Astrocyte (in vitro differentiated cells and primary cell): ENCODE measurements around the gene MYZAP. TPM values are rescaled to one million over a fixed set of nuclear protein-coding genes. Genes with fewer than 3 reads are reported as not detected.

Experiments
- DNase-seq: peaks from one replicate; pipeline ENCODE4 v3.0.0-alpha.2; 2010; ENCODE audit warnings: low read depth
- FAIRE-seq: peaks from 2 replicates; lab custom pipeline; 2011; peaks lifted over from hg19 to GRCh38; lab: Jason Lieb, UNC
- H2AFZ ChIP-seq: 2 replicates; pipeline ENCODE4 v1.6.0; 2012; ENCODE audit warnings: low read depth, low read length, inconsistent platforms
- H3K27ac ChIP-seq: 2 replicates; pipeline ENCODE4 v1.5.1; 2011; ENCODE audit warnings: low read depth, low read length, inconsistent platforms
- H3K27me3 ChIP-seq: 2 replicates; pipeline ENCODE4 v1.6.0; 2011; ENCODE audit warnings: low read length, inconsistent platforms; ENCODE audit not compliant: insufficient read depth
- H3K36me3 ChIP-seq: 2 replicates; pipeline ENCODE4 v1.5.1; 2011; ENCODE audit warnings: low read length, inconsistent platforms; ENCODE audit not compliant: insufficient read depth
- H3K4me1 ChIP-seq: 2 replicates; pipeline ENCODE4 v1.5.1; 2011; ENCODE audit warnings: low read length, inconsistent platforms; ENCODE audit not compliant: insufficient read depth
- H3K4me2 ChIP-seq: 2 replicates; pipeline ENCODE4 v1.6.0; 2012; ENCODE audit warnings: low read length, inconsistent platforms
- H3K4me3 ChIP-seq: 2 replicates; pipeline ENCODE4 v1.5.1; 2011; ENCODE audit warnings: low read depth, mild to moderate bottlenecking, low read length, inconsistent platforms; ENCODE audit not compliant: insufficient read depth
- H3K79me2 ChIP-seq: 2 replicates; pipeline ENCODE4 v1.6.0; 2012; ENCODE audit warnings: mild to moderate bottlenecking, low read length, inconsistent platforms; ENCODE audit not compliant: insufficient read depth
- H3K9ac ChIP-seq: 2 replicates; pipeline ENCODE4 v1.6.0; 2012; ENCODE audit warnings: mild to moderate bottlenecking, low read length, inconsistent platforms
- H3K9me3 ChIP-seq: 2 replicates; pipeline ENCODE4 v1.5.1; 2012; ENCODE audit warnings: low read depth, mild to moderate bottlenecking, low read length, inconsistent platforms; ENCODE audit not compliant: insufficient read depth
- H4K20me1 ChIP-seq: 2 replicates; pipeline ENCODE4 v1.6.0; 2012; ENCODE audit warnings: low read length, inconsistent platforms; ENCODE audit not compliant: insufficient read depth
- H3K27ac Mint-ChIP-seq: one replicate; pipeline ENCODE4 v1.8.0; 2021; ENCODE audit warnings: mild to moderate bottlenecking, mixed read lengths; ENCODE audit not compliant: unreplicated experiment
- H3K27me3 Mint-ChIP-seq: one replicate; pipeline ENCODE4 v1.8.0; 2021; ENCODE audit warnings: low read depth, mixed read lengths; ENCODE audit not compliant: unreplicated experiment
- H3K36me3 Mint-ChIP-seq: one replicate; pipeline ENCODE4 v1.8.0; 2021; ENCODE audit warnings: low read depth, mixed read lengths; ENCODE audit not compliant: unreplicated experiment
- H3K4me1 Mint-ChIP-seq: one replicate; pipeline ENCODE4 v1.8.0; 2021; ENCODE audit warnings: low read depth, mixed read lengths; ENCODE audit not compliant: unreplicated experiment
- H3K4me3 Mint-ChIP-seq: one replicate; pipeline ENCODE4 v1.8.0; 2021; ENCODE audit warnings: mild to moderate bottlenecking, moderate library complexity, mixed read lengths; ENCODE audit not compliant: unreplicated experiment
- H3K9me3 Mint-ChIP-seq: one replicate; pipeline ENCODE4 v1.8.0; 2021; ENCODE audit warnings: mild to moderate bottlenecking, mixed read lengths; ENCODE audit not compliant: unreplicated experiment
- EZH2 ChIP-seq: IDR thresholded peaks from 2 replicates; pipeline ENCODE4 v1.6.1; 2012; ENCODE audit warnings: mild to moderate bottlenecking, low read length, inconsistent platforms; ENCODE audit not compliant: insufficient read depth
- total RNA-seq: library from RNA; stranded (reverse); gene quantifications from 2 replicates; pipeline ENCODE4 v1.2.1, GENCODE V29; 2021
- TF ChIP-seq, protein P1 (sequence below): IDR thresholded peaks from 2 replicates; pipeline ENCODE4 v1.5.1; 2011; ENCODE audit warnings: low read depth, mild to moderate bottlenecking, inconsistent platforms, low read length, moderate library complexity; ENCODE audit not compliant: insufficient read depth

Gene MYZAP
- total RNA-seq, 1 donor from 2014 or later: 0.41 TPM

DNA sequence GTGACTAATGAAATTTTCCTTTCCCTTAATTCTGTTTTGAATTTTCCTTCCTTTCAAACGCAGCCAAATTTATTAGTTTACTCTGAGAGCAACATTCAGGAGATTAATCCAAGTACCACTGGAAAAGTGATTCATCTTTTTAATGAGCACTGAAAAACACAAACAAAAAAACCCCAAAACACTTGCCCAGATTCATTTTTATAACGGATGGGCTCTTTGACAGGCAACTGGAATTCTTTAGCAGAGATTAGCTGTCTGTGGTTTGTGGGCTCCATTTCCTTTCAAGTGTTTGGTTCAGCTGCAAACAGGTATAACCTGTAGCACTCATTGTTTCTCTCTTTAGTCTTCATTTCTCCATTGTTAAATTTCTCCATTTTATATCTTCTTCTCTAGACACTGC is 111.7 kb downstream of the MYZAP start:
- Histone ChIP-seq H3K4me1 (peaks cover 5% of the 10 kb centered on the region), H3K4me3 (no peak overlapping the region), H2AFZ (no peak overlapping the region), H3K79me2 (peaks cover 19% of the 10 kb centered on the region), H3K36me3 (no peaks in the 10 kb centered on the region), H3K27me3 (no peaks in the 10 kb centered on the region), H3K9me3 (no peaks in the 10 kb centered on the region), H3K4me2 (no peak overlapping the region), H3K27ac (no peak overlapping the region), H4K20me1 (no peaks in the 10 kb centered on the region), H3K9ac (no peak overlapping the region)
- TF ChIP-seq, protein P1, sequence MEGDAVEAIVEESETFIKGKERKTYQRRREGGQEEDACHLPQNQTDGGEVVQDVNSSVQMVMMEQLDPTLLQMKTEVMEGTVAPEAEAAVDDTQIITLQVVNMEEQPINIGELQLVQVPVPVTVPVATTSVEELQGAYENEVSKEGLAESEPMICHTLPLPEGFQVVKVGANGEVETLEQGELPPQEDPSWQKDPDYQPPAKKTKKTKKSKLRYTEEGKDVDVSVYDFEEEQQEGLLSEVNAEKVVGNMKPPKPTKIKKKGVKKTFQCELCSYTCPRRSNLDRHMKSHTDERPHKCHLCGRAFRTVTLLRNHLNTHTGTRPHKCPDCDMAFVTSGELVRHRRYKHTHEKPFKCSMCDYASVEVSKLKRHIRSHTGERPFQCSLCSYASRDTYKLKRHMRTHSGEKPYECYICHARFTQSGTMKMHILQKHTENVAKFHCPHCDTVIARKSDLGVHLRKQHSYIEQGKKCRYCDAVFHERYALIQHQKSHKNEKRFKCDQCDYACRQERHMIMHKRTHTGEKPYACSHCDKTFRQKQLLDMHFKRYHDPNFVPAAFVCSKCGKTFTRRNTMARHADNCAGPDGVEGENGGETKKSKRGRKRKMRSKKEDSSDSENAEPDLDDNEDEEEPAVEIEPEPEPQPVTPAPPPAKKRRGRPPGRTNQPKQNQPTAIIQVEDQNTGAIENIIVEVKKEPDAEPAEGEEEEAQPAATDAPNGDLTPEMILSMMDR: no peak
- TF ChIP-seq EZH2: no peak
- Mint-ChIP-seq H3K4me3 (no peak overlapping the region), H3K27me3 (peaks cover 9% of the 10 kb centered on the region), H3K4me1 (peaks cover 5% of the 10 kb centered on the region), H3K27ac (no peak overlapping the region), H3K36me3 (no peaks in the 10 kb centered on the region), H3K9me3 (no peaks in the 10 kb centered on the region)
- peak; percentile 48 for DNase-seq
- no peak for FAIRE-seq

DNA sequence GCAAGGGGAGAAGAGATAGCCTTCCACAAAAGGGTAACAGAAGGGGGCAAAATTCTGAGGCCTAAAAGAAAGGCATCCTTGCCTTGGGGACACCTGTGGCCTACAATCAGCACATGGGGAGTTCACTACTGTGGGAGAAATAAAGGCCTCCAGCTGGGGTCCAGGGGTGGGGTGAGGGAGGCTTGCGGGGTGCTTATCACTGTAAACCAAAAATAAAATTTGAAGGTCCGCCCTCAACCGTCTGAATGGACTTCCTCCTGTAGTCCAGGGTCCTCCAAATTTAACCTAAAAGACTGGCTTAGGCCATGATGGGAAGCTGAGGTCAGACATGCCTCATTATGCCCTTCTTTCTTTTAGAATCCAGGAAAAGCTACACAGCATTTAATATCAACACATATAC is 112.7 kb downstream of the MYZAP start:
- H3K4me1 ChIP-seq: peaks cover 5% of the 10 kb centered on the region
- DNase-seq: no peak
- Mint-ChIP-seq H3K27me3 (peaks cover 9% of the 10 kb centered on the region), H3K4me1 (peaks cover 7% of the 10 kb centered on the region), H3K4me3 (no peak overlapping the region), H3K9me3 (no peaks in the 10 kb centered on the region), H3K27ac (no peak overlapping the region), H3K36me3 (peaks cover 5% of the 10 kb centered on the region)
- no peak overlapping the region for H2AFZ ChIP-seq
- no peak overlapping the region for H3K4me3 ChIP-seq
- no peaks in the 10 kb centered on the region for H3K9me3 ChIP-seq
- H3K27ac ChIP-seq: no peak overlapping the region
- H3K4me2 ChIP-seq: no peak overlapping the region
- H3K27me3 ChIP-seq: no peaks in the 10 kb centered on the region
- TF ChIP-seq, protein P1: no peak
- no peak for TF ChIP-seq EZH2
- H3K9ac ChIP-seq: no peak overlapping the region
- no peak for FAIRE-seq
- H4K20me1 ChIP-seq: peaks cover 3% of the 10 kb centered on the region
- peaks cover 29% of the 10 kb centered on the region for H3K79me2 ChIP-seq
- no peaks in the 10 kb centered on the region for H3K36me3 ChIP-seq

DNA sequence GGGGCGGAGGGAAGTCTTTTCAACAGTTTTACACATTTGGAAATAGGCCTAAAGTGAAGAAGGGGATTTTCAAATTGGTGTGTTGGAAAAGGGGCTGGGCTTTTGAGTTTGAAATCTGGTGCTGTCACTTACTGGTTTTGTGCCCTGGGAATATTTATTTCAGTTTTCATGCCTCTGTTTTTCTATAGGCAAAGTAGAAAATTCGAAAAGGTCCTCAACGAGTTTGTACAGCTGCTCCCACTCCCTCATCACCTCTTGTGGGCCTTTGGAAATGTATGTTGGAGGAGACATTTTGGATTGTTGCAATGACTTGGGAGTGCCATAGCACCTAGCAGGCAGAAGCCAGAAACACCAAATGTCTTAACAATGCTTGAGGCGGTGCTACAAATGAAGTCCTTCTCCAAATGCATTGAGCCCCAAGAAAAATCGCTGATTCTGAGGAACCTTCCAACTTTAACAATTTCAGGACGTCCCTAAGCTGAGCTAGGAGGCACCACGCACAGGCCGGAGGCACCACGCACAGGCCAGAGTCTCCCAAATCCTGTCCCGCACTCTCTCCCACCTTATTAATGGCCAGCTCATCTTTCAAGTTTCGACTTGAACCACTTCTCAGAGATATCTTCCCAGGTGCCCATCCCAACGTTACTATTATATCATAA is 114.2 kb downstream of the MYZAP start:
- Histone ChIP-seq H3K9ac (peak overlapping the region; percentile 99), H2AFZ (peak overlapping the region; percentile 67), H3K27ac (peak overlapping the region; percentile 96), H3K27me3 (no peaks in the 10 kb centered on the region), H4K20me1 (peaks cover 8% of the 10 kb centered on the region), H3K4me2 (peak overlapping the region; percentile 96), H3K9me3 (no peaks in the 10 kb centered on the region), H3K4me1 (peaks cover 5% of the 10 kb centered on the region), H3K4me3 (peak overlapping the region; percentile 98), H3K79me2 (peaks cover 42% of the 10 kb centered on the region), H3K36me3 (peaks cover 4% of the 10 kb centered on the region)
- peaks cover 8% of the 10 kb centered on the region for H3K36me3 Mint-ChIP-seq
- no peak for DNase-seq
- FAIRE-seq: no peak
- H3K27me3 Mint-ChIP-seq: peaks cover 3% of the 10 kb centered on the region
- peak overlapping the region; percentile 82 for H3K27ac Mint-ChIP-seq
- H3K4me3 Mint-ChIP-seq: peak overlapping the region; percentile 95
- H3K4me1 Mint-ChIP-seq: peaks cover 10% of the 10 kb centered on the region
- no peaks in the 10 kb centered on the region for H3K9me3 Mint-ChIP-seq
- TF ChIP-seq, protein P1: no peak
- no peak for TF ChIP-seq EZH2
